ENCODE results near the gene AP4E1.

DNA sequence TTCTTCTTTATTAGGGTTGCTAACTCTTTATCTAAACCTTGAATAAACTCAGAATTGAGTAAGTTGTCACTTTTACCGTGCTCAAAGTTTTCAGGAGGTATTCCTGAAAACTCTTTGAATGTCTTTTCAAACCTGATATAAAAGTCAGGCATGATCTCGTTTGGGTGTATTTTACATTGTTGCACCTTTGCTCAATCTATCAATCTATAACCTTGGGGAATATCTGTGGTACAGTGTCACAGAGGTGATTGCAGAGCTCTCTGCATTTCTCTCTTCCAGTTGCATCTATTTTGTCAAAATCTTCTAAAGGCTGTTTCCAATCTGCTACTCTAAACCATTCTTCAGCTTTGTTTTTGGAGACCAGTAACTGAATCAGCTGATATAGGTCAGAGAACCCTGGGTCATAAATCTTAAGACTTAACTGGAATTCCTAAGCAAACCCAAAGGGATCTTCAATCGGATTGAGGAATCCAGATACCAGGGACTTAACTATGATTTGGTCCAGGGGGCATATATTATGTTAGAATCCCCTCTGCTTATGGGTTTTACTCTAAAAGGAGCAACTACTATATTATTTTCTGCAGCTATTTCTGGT is 35.6 kb upstream of the AP4E1 start:
- TF ChIP-seq, protein P1, sequence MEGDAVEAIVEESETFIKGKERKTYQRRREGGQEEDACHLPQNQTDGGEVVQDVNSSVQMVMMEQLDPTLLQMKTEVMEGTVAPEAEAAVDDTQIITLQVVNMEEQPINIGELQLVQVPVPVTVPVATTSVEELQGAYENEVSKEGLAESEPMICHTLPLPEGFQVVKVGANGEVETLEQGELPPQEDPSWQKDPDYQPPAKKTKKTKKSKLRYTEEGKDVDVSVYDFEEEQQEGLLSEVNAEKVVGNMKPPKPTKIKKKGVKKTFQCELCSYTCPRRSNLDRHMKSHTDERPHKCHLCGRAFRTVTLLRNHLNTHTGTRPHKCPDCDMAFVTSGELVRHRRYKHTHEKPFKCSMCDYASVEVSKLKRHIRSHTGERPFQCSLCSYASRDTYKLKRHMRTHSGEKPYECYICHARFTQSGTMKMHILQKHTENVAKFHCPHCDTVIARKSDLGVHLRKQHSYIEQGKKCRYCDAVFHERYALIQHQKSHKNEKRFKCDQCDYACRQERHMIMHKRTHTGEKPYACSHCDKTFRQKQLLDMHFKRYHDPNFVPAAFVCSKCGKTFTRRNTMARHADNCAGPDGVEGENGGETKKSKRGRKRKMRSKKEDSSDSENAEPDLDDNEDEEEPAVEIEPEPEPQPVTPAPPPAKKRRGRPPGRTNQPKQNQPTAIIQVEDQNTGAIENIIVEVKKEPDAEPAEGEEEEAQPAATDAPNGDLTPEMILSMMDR (IDR thresholded peaks at IDR 0.05), result no peak
- no peak for TF ChIP-seq POLR2A (IDR thresholded peaks at IDR 0.05)
- TF ChIP-seq EP300 (IDR thresholded peaks at IDR 0.05), result no peak
